Osteoblast (primary cell): ENCODE measurements around the gene ZFPL1. TPM values are rescaled to one million over a fixed set of nuclear protein-coding genes. Genes with fewer than 3 reads are reported as not detected.
A peak's percentile ranks its signal among the peaks of the same experiment; 100 is the strongest.

Experiments
- DNase-seq: peaks from one replicate; pipeline ENCODE4 v3.0.0; 2011; ENCODE audit warnings: low spot score, mixed read lengths; ENCODE audit not compliant: insufficient read length; ENCODE audit errors: missing footprints
- H2AFZ ChIP-seq: 2 replicates; pipeline ENCODE4 v1.6.0; 2011; ENCODE audit warnings: mild to moderate bottlenecking, low read length
- H3K27ac ChIP-seq: 2 replicates; pipeline ENCODE4 v1.5.1; 2011; ENCODE audit warnings: mild to moderate bottlenecking, low read depth, low read length, moderate library complexity
- H3K27me3 ChIP-seq: 2 replicates; pipeline ENCODE4 v1.6.0; 2012; ENCODE audit warnings: mild to moderate bottlenecking, control low read depth, inconsistent platforms, low read length, moderate library complexity; ENCODE audit not compliant: insufficient read depth
- H3K36me3 ChIP-seq: 2 replicates; pipeline ENCODE4 v1.5.1; 2011; ENCODE audit warnings: mild to moderate bottlenecking, low read length, control low read depth, moderate library complexity; ENCODE audit not compliant: insufficient read depth
- H3K4me1 ChIP-seq: 2 replicates; pipeline ENCODE4 v1.5.1; 2011; ENCODE audit warnings: mild to moderate bottlenecking, low read length, control low read depth, moderate library complexity; ENCODE audit not compliant: insufficient read depth
- H3K4me2 ChIP-seq: 2 replicates; pipeline ENCODE4 v1.6.0; 2011; ENCODE audit warnings: mild to moderate bottlenecking, low read length; ENCODE audit not compliant: insufficient read depth
- H3K4me3 ChIP-seq: fragments of 200-600 bp; sonication (generic); 3 replicates; pipeline ENCODE4 v1.5.1; 2012; ENCODE audit warnings: mild to moderate bottlenecking, low read length, inconsistent platforms; ENCODE audit not compliant: insufficient read depth
- H3K79me2 ChIP-seq: 2 replicates; pipeline ENCODE4 v1.6.0; 2012; ENCODE audit warnings: mild to moderate bottlenecking, low read length, control low read depth, inconsistent platforms; ENCODE audit not compliant: insufficient read depth
- H3K9me3 ChIP-seq: 2 replicates; pipeline ENCODE4 v1.5.1; 2011; ENCODE audit warnings: low read depth, low read length, control low read depth
- H4K20me1 ChIP-seq: 2 replicates; pipeline ENCODE4 v1.6.0; 2012; ENCODE audit warnings: mild to moderate bottlenecking, low read length, control low read depth; ENCODE audit not compliant: insufficient read depth
- total RNA-seq: library from RNA; depleted of rRNA; stranded (reverse); fragments of >200 nt; gene quantifications from 2 replicates; pipeline ENCODE4 v1.2.3, GENCODE V29; 2012
- TF ChIP-seq, protein P1 (sequence below): IDR thresholded peaks from 2 replicates; pipeline ENCODE4 v1.5.1; 2011; ENCODE audit warnings: mild to moderate bottlenecking, low read depth, low read length, moderate library complexity; ENCODE audit errors: extremely low read depth

Gene ZFPL1
- total RNA-seq, 1 donor = 39.4 TPM

DNA sequence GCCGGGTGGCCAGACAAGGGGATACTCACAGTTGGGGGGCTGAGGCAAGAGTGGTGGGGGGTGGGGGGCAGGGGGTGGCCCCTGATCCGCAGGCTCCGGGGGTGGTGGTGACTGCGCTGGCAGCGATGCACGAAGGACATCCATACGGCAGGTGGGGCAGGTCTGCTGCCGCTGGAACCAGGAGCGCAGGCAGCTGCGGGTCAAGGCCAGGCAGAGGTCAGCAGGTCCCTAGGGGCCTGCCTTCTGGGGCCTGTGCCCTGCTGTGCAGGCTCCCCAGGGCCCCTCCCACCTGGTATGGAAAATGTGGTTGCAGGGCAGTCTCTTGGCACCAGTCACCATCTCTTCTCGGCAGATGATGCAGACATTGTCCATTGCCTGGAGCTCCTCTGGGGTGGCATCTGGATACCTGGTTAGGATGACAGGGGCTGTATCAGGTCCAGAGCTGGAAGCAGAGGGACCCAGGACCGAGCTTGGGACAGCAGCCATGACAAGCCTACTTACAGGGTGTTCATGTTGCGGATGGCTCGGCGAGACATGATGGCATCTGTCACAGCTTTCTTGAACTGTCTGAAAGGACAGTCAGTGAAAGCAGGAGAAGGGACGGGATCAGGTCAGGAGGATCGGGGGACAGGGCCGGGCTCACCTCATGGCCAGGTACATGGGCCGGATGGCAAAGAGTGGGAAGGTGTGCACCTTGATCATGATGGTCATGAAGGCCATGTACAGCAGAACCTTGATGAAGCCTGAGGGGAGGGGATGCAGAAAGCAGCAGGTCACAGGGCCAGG lies 46.8 kb downstream of the ZFPL1 start:
- Histone ChIP-seq H2AFZ (no peak overlapping the region), H3K27me3 (no peaks in the 10 kb centered on the region), H3K4me3 (no peak overlapping the region), H3K4me1 (peaks cover 18% of the 10 kb centered on the region), H4K20me1 (peaks cover 39% of the 10 kb centered on the region), H3K36me3 (peaks cover 66% of the 10 kb centered on the region), H3K9me3 (no peaks in the 10 kb centered on the region), H3K27ac (no peak overlapping the region), H3K79me2 (peaks cover 52% of the 10 kb centered on the region), H3K4me2 (no peak overlapping the region)
- no peak for DNase-seq
- TF ChIP-seq, protein P1, sequence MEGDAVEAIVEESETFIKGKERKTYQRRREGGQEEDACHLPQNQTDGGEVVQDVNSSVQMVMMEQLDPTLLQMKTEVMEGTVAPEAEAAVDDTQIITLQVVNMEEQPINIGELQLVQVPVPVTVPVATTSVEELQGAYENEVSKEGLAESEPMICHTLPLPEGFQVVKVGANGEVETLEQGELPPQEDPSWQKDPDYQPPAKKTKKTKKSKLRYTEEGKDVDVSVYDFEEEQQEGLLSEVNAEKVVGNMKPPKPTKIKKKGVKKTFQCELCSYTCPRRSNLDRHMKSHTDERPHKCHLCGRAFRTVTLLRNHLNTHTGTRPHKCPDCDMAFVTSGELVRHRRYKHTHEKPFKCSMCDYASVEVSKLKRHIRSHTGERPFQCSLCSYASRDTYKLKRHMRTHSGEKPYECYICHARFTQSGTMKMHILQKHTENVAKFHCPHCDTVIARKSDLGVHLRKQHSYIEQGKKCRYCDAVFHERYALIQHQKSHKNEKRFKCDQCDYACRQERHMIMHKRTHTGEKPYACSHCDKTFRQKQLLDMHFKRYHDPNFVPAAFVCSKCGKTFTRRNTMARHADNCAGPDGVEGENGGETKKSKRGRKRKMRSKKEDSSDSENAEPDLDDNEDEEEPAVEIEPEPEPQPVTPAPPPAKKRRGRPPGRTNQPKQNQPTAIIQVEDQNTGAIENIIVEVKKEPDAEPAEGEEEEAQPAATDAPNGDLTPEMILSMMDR = no peak

DNA sequence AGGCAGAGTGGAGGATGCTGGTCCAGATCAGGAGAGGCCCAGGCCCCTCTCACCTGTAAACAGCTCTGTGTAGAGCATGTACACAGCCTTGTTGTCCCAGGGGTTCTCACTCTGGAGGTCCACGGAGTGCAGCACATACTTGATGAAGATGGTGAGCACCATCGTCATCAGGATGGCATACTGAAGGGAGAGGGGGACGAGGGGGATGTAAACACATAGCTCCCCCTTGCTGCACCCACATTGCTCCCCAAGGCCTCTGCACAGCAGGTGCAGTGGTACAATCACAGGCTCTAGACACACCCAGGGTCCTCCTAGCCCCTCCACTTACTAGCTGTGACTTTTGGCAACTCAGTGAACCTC lies 47.4 kb downstream of the ZFPL1 start:
- Histone ChIP-seq H3K4me2 (no peak overlapping the region), H3K27ac (no peak overlapping the region), H3K36me3 (peaks cover 60% of the 10 kb centered on the region), H2AFZ (no peak overlapping the region), H3K4me1 (peaks cover 18% of the 10 kb centered on the region), H3K4me3 (no peak overlapping the region), H3K79me2 (peaks cover 52% of the 10 kb centered on the region), H3K9me3 (no peaks in the 10 kb centered on the region), H3K27me3 (no peaks in the 10 kb centered on the region), H4K20me1 (peaks cover 37% of the 10 kb centered on the region)
- DNase-seq = no peak
- TF ChIP-seq, protein P1 = no peak

DNA sequence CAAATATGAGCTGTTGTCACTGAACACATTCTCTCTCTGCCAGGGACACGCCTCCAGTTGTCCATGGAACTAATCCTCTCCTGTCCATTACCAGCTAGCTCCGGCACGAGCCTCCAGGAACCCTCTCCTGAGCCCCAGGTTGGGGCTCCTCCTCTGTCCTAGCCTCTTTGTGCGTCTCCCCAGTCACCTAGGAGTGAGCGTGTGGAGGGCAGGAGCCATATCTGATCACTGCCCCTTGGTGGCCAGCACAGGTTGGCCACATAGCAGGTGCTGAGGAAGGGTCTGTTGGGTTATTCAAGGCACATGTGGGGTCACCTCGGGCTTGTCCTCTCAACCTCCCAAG lies 47.8 kb downstream of the ZFPL1 start:
- no peak overlapping the region for H3K27ac ChIP-seq
- TF ChIP-seq, protein P1 = no peak
- H2AFZ ChIP-seq = no peak overlapping the region
- no peak overlapping the region for H3K4me3 ChIP-seq
- no peaks in the 10 kb centered on the region for H3K27me3 ChIP-seq
- H4K20me1 ChIP-seq = peaks cover 35% of the 10 kb centered on the region
- H3K36me3 ChIP-seq = peaks cover 55% of the 10 kb centered on the region
- H3K9me3 ChIP-seq = no peaks in the 10 kb centered on the region
- no peak overlapping the region for H3K4me2 ChIP-seq
- H3K4me1 ChIP-seq = peaks cover 18% of the 10 kb centered on the region
- H3K79me2 ChIP-seq = peaks cover 52% of the 10 kb centered on the region
- DNase-seq = no peak

DNA sequence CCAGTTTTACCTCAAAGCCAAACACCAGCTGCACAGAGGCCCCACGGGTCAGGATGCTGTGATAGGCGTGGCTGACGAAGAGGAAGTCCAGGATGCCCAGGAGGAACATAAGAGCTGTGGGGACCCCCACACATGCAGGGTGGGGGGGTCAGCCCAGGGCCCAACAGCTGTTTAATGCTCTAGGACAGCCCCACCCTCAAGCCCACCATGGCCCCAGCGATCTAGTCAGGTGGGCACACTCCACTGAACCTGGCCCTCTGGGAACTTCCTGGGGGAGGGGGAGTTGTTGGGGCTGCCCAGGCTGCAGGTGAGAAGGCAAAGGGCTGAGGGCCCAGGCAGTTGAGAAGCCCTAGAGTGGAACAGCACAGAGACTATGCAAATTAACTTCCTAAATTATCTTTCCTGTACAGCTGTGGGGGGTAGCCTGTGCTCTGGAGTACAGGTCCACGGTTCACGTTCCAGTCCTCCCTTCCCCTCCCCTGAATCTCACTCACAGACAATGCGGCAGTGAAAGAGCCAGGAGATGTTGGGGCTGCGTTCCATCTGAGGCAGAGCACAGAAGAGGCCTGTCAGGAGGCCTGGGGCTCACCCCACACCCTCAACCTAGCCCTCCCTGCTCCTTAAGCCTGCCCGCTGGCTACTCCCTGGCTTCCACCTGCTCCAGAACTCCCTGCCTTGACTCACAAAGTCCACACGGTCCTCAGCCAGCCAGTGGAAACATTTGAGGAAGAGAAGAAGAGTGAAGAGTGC lies 48.4 kb downstream of the ZFPL1 start:
- peaks cover 50% of the 10 kb centered on the region for H3K36me3 ChIP-seq

More for the DNA sequence above, 48.4 kb downstream of the ZFPL1 start:
- peaks cover 52% of the 10 kb centered on the region for H3K79me2 ChIP-seq
- peaks cover 35% of the 10 kb centered on the region for H4K20me1 ChIP-seq
- peak overlapping the region; percentile 96 for H3K4me3 ChIP-seq
- peak; percentile 47 for DNase-seq
- no peaks in the 10 kb centered on the region for H3K27me3 ChIP-seq
- peak overlapping the region; percentile 85 for H3K4me2 ChIP-seq
- peak overlapping the region; percentile 99 for H3K27ac ChIP-seq
- H2AFZ ChIP-seq = no peak overlapping the region
- H3K4me1 ChIP-seq = peaks cover 18% of the 10 kb centered on the region
- H3K9me3 ChIP-seq = no peaks in the 10 kb centered on the region
- TF ChIP-seq, protein P1 = no peak
